NB4 (cell line): ENCODE data around the gene AGAP2.
"Not testable (repeated sequence)": the region's sequence is repeated elsewhere in the genome, so short reads cannot be mapped to it uniquely, and the experiment has no call there.

Experiments
- DNase-seq: peaks from one replicate; pipeline ENCODE4 v3.0.0; 2010; ENCODE audit warnings: low read depth
- H3K4me3 ChIP-seq: one replicate; pipeline ENCODE4 v1.5.1; 2011; ENCODE audit warnings: mild to moderate bottlenecking, low read depth, low read length, moderate library complexity
- CTCF ChIP-seq: IDR thresholded peaks from one replicate; pipeline ENCODE4 v1.5.1; 2012; ENCODE audit warnings: low read depth, low read length
- MAX ChIP-seq: IDR thresholded peaks from 2 replicates; pipeline ENCODE4 v1.6.1; 2011; ENCODE audit warnings: low read depth, low read length
- MYC ChIP-seq: IDR thresholded peaks from 2 replicates; pipeline ENCODE4 v1.6.1; 2011; ENCODE audit warnings: low read depth, low read length
- POLR2A ChIP-seq: IDR thresholded peaks from 2 replicates; pipeline ENCODE4 v1.6.1; 2011; ENCODE audit warnings: mild to moderate bottlenecking; ENCODE audit not compliant: insufficient read length; ENCODE audit errors: extremely low read depth

The AGAP2 gene

GRCh38 chr12:57715786-57716185 lies 22.8 kb downstream of the AGAP2 start:
- TF ChIP-seq POLR2A (no peak), CTCF (no peak), MAX (no peak), MYC (no peak)
- no peak for DNase-seq
- H3K4me3 ChIP-seq: no peak overlapping the region

GRCh38 chr12:57715036-57715748 lies 23.4 kb downstream of the AGAP2 start:
- not testable (repeated sequence) for DNase-seq, H3K4me3 ChIP-seq

- DNase-seq: no peak
- TF ChIP-seq MYC: no peak
- TF ChIP-seq POLR2A: no peak
- TF ChIP-seq MAX: no peak
- TF ChIP-seq CTCF: no peak
- H3K4me3 ChIP-seq: no peak overlapping the region
These were observed 25.3 kb downstream of the AGAP2 start for GRCh38 chr12:57713209-57713608.

- TF ChIP-seq CTCF (no peak), MYC (no peak), POLR2A (no peak), MAX (no peak)
- H3K4me3 ChIP-seq: no peak overlapping the region
- no peak for DNase-seq
These were observed 25.8 kb downstream of the AGAP2 start for GRCh38 chr12:57712701-57713100.

GRCh38 chr12:57708296-57708695 lies 30.2 kb downstream of the AGAP2 start:
- no peak for TF ChIP-seq POLR2A
- no peak for TF ChIP-seq MYC
- no peak for TF ChIP-seq MAX
- DNase-seq: no peak
- no peak overlapping the region for H3K4me3 ChIP-seq

GRCh38 chr12:57707250-57707649 lies 31.3 kb downstream of the AGAP2 start:
- no peak overlapping the region for H3K4me3 ChIP-seq
- no peak for DNase-seq
- no peak for TF ChIP-seq POLR2A

- TF ChIP-seq POLR2A: no peak
- no peak for TF ChIP-seq MAX
- no peak for TF ChIP-seq CTCF
- no peak for TF ChIP-seq MYC
- H3K4me3 ChIP-seq: no peak overlapping the region
- DNase-seq: no peak
These were observed 38.2 kb downstream of the AGAP2 start for GRCh38 chr12:57700317-57700716.
